HL-60 (cell line): ENCODE data around the gene SKAP2.

Experiments
- DNase-seq, 2 experiments: peaks; one replicate each; pipeline ENCODE4 v3.0.0-alpha.2; 2010 to 2020; ENCODE audit warnings: low read depth in 1 of 2, low spot score in 1 of 2
- H3K27ac ChIP-seq: fragments of 250-450 bp; sonication (Bioruptor Pico); replicated peaks from 2 replicates; pipeline ENCODE4 v1.5.1; 2020; ENCODE audit warnings: mild to moderate bottlenecking, moderate library complexity
- H3K27me3 ChIP-seq: fragments of 250-450 bp; sonication (Bioruptor Pico); 2 replicates; pipeline ENCODE4 v1.5.1; 2021; ENCODE audit warnings: mild to moderate bottlenecking, moderate library complexity; ENCODE audit not compliant: insufficient read depth, poor library complexity, severe bottlenecking
- H3K4me3 ChIP-seq: replicated peaks from 2 replicates; pipeline ENCODE4 v1.5.1; 2011; ENCODE audit warnings: mild to moderate bottlenecking, control low read depth, low read length; ENCODE audit not compliant: insufficient read depth
- GABPA ChIP-seq: IDR thresholded peaks from 2 replicates; pipeline ENCODE4 v1.6.1; 2012; ENCODE audit warnings: low read depth
- POLR2AphosphoS5 ChIP-seq: IDR thresholded peaks from 2 replicates; pipeline ENCODE4 v1.6.1; 2012; ENCODE audit warnings: low read depth
- SPI1 ChIP-seq: IDR thresholded peaks from 2 replicates; pipeline ENCODE4 v1.6.1; 2012; ENCODE audit warnings: low read depth, mild to moderate bottlenecking, borderline replicate concordance
- TF ChIP-seq, protein P1 (sequence below): IDR thresholded peaks from 2 replicates; pipeline ENCODE4 v1.6.1; 2012; ENCODE audit warnings: low read depth; ENCODE audit not compliant: insufficient replicate concordance
- TF ChIP-seq, protein P2 (sequence below): IDR thresholded peaks from one replicate; pipeline ENCODE4 v1.5.1; 2011; ENCODE audit warnings: low read length, control low read depth, inconsistent platforms; ENCODE audit not compliant: insufficient read depth

SKAP2 gene

DNA sequence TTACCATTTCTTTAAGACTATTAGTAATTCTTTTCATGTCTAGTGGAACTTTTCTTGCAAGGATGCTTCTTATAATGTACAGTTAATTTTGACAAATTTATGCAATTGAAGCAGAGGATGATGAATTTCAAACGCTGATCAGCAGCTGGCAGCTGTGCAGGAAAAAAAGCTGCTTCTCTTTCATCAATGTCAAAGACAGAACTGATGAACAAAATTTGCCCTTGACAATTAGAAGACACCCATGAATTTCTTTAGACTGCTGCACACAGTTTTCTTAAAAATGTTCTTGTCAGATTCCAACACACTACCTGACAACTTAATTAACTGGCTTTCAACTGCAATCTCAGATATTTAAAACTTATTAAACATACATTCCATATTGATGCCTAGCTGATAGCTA lies 138.3 kb downstream of the SKAP2 start:
- Histone ChIP-seq H3K27me3 (no peaks in the 10 kb centered on the region), H3K4me3 (no peak overlapping the region), H3K27ac (no peak overlapping the region)
- TF ChIP-seq POLR2AphosphoS5 (no peak), GABPA (no peak), SPI1 (no peak)
- TF ChIP-seq, protein P1, sequence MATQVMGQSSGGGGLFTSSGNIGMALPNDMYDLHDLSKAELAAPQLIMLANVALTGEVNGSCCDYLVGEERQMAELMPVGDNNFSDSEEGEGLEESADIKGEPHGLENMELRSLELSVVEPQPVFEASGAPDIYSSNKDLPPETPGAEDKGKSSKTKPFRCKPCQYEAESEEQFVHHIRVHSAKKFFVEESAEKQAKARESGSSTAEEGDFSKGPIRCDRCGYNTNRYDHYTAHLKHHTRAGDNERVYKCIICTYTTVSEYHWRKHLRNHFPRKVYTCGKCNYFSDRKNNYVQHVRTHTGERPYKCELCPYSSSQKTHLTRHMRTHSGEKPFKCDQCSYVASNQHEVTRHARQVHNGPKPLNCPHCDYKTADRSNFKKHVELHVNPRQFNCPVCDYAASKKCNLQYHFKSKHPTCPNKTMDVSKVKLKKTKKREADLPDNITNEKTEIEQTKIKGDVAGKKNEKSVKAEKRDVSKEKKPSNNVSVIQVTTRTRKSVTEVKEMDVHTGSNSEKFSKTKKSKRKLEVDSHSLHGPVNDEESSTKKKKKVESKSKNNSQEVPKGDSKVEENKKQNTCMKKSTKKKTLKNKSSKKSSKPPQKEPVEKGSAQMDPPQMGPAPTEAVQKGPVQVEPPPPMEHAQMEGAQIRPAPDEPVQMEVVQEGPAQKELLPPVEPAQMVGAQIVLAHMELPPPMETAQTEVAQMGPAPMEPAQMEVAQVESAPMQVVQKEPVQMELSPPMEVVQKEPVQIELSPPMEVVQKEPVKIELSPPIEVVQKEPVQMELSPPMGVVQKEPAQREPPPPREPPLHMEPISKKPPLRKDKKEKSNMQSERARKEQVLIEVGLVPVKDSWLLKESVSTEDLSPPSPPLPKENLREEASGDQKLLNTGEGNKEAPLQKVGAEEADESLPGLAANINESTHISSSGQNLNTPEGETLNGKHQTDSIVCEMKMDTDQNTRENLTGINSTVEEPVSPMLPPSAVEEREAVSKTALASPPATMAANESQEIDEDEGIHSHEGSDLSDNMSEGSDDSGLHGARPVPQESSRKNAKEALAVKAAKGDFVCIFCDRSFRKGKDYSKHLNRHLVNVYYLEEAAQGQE: no peak
- TF ChIP-seq, protein P2, sequence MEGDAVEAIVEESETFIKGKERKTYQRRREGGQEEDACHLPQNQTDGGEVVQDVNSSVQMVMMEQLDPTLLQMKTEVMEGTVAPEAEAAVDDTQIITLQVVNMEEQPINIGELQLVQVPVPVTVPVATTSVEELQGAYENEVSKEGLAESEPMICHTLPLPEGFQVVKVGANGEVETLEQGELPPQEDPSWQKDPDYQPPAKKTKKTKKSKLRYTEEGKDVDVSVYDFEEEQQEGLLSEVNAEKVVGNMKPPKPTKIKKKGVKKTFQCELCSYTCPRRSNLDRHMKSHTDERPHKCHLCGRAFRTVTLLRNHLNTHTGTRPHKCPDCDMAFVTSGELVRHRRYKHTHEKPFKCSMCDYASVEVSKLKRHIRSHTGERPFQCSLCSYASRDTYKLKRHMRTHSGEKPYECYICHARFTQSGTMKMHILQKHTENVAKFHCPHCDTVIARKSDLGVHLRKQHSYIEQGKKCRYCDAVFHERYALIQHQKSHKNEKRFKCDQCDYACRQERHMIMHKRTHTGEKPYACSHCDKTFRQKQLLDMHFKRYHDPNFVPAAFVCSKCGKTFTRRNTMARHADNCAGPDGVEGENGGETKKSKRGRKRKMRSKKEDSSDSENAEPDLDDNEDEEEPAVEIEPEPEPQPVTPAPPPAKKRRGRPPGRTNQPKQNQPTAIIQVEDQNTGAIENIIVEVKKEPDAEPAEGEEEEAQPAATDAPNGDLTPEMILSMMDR: no peak
- no peak for DNase-seq

DNA sequence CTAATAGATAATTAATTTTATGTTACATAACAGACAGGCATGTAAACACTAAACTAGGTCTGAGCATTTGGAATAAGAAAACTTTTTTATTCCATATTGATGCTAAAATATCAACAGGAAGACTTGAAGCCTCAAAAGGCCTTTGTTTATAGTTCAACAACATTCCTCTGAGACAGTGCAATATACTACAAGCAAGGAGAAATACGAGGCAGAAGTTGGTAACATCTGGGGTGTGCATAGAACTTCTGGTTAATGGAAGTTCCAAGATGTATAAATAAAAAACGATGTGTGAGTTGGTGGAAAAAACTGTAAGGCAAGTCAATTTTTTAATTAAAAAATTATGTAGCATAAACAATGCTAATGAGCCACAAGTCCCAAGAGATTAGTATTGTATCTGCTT lies 139.6 kb downstream of the SKAP2 start:
- H3K4me3 ChIP-seq: no peak overlapping the region
- TF ChIP-seq SPI1: no peak
- no peak for DNase-seq
- H3K27ac ChIP-seq: no peak overlapping the region
- H3K27me3 ChIP-seq: no peaks in the 10 kb centered on the region

DNA sequence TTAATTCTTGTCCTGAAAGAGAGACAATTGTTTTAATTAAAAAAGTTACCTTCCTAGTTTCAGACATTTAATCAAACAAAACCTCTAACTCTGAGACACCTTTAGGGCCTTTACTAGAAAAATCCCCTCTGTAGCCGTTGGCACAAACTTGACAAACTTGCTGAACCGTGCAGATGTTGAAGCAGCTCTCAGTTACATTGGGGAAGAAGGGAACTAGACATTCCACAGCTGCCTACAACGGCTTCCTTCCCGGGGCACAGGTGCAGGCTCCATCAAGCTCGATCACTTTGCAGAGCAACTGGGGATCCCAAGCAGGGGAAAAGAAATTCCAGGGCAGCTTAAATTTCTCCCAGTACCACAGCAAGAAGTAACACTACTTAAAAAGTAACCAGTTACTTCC lies 141.3 kb downstream of the SKAP2 start:
- no peak for DNase-seq
- Histone ChIP-seq H3K4me3 (no peak overlapping the region), H3K27me3 (no peaks in the 10 kb centered on the region), H3K27ac (no peak overlapping the region)
- TF ChIP-seq GABPA: no peak
- TF ChIP-seq, protein P1: no peak
- TF ChIP-seq, protein P2: no peak
- no peak for TF ChIP-seq SPI1
- no peak for TF ChIP-seq POLR2AphosphoS5

DNA sequence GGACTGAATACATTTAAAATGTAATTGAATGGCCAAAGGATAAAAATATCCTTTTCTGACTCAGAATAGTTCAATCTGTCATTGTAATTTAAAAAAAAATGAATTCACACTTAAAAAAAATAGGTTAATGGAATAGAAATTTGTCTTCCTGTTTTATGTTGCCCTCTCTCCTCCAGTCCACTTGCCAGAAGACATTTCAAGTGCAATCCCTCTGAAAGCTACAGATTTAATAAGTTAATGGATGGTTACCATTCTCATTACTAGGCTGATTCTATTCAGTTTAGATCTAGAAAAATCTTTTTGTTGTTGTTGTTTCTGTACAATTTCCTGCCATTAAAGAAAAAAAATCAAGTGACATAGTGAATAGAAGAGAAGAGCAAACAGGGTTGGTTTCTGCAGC lies 142.9 kb downstream of the SKAP2 start:
- H3K27ac ChIP-seq: no peak overlapping the region
- DNase-seq: no peak
- H3K4me3 ChIP-seq: no peak overlapping the region
- H3K27me3 ChIP-seq: no peaks in the 10 kb centered on the region
- TF ChIP-seq POLR2AphosphoS5 (no peak), GABPA (no peak), SPI1 (no peak)
- TF ChIP-seq, protein P2: no peak
- TF ChIP-seq, protein P1: no peak
